Measurements from ENCODE around the gene POLA1. TPM values are rescaled to one million over a fixed set of nuclear protein-coding genes. Genes with fewer than 3 reads are reported as not detected.

POLA1 gene
- total and polyA plus RNA-seq, 2 donors from 2014 or later: 2.2 to 9.7 TPM

DNA sequence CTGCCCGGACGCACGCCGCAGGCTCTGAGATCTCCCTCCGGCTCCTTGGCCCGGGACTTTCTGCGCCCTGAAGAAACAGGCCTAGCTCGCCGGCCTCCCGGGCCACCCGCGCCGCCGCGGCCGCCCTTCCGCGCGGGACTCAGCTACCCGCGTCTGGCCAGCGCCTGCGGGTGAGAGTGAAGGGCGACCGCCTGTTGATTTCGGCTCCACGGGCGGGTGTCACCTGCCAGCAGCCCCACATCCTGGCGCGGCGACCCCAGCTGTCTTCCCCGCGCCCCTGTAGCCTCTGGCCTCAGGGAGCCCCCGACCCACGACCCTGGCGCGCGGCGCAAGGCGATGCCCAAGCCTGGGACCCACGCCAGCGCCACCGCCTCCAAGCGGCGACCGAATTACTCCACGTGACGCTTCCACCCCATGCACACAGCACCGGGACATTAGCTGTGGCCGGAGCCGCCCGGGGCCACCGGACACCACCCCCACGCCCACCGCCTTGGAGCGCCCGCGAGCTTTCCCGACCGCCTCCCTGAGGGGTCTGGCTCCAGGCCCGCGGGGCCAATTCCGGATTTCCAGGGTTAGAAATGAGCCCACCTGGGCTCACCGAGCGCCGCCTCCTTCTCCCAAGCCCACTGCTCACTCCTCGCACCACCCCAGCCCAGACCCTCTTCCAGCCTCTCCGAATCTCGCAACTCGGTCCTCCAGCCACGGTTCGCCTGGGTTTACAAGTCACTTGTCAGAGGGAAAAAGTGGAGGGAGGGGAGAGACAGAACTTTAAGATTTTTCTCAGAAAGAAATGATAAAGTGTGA is 311.9 kb downstream of the POLA1 start:
- no peaks in the 10 kb centered on the region for H3K4me1 ChIP-seq (ENCODE audit: control insufficient read depth in 2 of 3, insufficient read depth in 2 of 3, low read depth in 1 of 3, low read length in 3 of 3)
- TF ChIP-seq, protein P1, sequence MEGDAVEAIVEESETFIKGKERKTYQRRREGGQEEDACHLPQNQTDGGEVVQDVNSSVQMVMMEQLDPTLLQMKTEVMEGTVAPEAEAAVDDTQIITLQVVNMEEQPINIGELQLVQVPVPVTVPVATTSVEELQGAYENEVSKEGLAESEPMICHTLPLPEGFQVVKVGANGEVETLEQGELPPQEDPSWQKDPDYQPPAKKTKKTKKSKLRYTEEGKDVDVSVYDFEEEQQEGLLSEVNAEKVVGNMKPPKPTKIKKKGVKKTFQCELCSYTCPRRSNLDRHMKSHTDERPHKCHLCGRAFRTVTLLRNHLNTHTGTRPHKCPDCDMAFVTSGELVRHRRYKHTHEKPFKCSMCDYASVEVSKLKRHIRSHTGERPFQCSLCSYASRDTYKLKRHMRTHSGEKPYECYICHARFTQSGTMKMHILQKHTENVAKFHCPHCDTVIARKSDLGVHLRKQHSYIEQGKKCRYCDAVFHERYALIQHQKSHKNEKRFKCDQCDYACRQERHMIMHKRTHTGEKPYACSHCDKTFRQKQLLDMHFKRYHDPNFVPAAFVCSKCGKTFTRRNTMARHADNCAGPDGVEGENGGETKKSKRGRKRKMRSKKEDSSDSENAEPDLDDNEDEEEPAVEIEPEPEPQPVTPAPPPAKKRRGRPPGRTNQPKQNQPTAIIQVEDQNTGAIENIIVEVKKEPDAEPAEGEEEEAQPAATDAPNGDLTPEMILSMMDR (IDR thresholded peaks at IDR 0.05; ENCODE audit: borderline replicate concordance, extremely low read depth, insufficient read depth): no peak
- H3K36me3 ChIP-seq (ENCODE audit: control insufficient read depth in 2 of 3, insufficient read depth in 3 of 3, low read length in 3 of 3): no peaks in the 10 kb centered on the region
- no peak overlapping the region for H3K9ac ChIP-seq (ENCODE audit: low read length in 3 of 3)
- intact Hi-C loops (cut with DNase I): no loop called here
- no peak overlapping the region for H3K4me3 ChIP-seq (ENCODE audit: low read length in 3 of 3)
- FAIRE-seq: no peak
- H3K27ac ChIP-seq (ENCODE audit: low read depth in 2 of 2, low read length in 2 of 2): no peak overlapping the region
- no peak for DNase-seq
- H3K27me3 ChIP-seq (ENCODE audit: control insufficient read depth, insufficient read depth, low read length): peaks cover 58% of the 10 kb centered on the region
- H3K9me3 ChIP-seq (ENCODE audit: control insufficient read depth in 2 of 3, insufficient read depth in 1 of 3, low read length in 3 of 3): no peaks in the 10 kb centered on the region

DNA sequence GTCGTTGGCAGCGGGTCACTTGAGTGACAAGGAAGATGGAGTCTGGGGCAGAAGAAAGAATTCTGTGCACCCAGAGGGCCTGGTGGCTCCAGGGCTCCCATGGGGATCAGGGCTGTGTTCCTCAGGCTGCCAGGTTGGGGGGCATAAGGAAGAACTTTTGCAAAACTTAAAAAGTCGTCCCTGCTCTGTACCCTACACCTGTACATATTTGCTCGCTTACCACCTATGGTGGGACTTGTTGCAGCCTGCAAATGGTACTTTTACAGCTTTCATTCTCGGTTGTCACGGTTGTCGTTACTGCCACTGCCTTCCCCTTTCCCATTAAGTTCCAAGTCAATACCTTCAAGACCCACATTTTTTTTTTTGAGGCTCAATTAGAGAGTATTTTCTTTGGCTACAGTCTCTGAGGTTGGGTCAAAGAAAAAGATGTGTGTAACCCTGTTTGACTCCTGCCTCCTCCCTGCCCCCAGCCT is 312.9 kb downstream of the POLA1 start:
- H3K27me3 ChIP-seq (ENCODE audit: control insufficient read depth, insufficient read depth, low read length): peaks cover 62% of the 10 kb centered on the region
- H3K4me1 ChIP-seq (ENCODE audit: control insufficient read depth in 2 of 3, insufficient read depth in 2 of 3, low read depth in 1 of 3, low read length in 3 of 3): no peaks in the 10 kb centered on the region
- no peaks in the 10 kb centered on the region for H3K36me3 ChIP-seq (ENCODE audit: control insufficient read depth in 2 of 3, insufficient read depth in 3 of 3, low read length in 3 of 3)
- intact Hi-C loops (cut with DNase I): no loop called here
- no peak overlapping the region for H3K9ac ChIP-seq (ENCODE audit: low read length in 3 of 3)
- TF ChIP-seq, protein P1 (IDR thresholded peaks at IDR 0.05; ENCODE audit: borderline replicate concordance, extremely low read depth, insufficient read depth): no peak
- DNase-seq (no peak), FAIRE-seq (no peak)
- no peak overlapping the region for H3K4me3 ChIP-seq (ENCODE audit: low read length in 3 of 3)
- H3K27ac ChIP-seq (ENCODE audit: low read depth in 2 of 2, low read length in 2 of 2): no peak overlapping the region
- H3K9me3 ChIP-seq (ENCODE audit: control insufficient read depth in 2 of 3, insufficient read depth in 1 of 3, low read length in 3 of 3): no peaks in the 10 kb centered on the region

DNA sequence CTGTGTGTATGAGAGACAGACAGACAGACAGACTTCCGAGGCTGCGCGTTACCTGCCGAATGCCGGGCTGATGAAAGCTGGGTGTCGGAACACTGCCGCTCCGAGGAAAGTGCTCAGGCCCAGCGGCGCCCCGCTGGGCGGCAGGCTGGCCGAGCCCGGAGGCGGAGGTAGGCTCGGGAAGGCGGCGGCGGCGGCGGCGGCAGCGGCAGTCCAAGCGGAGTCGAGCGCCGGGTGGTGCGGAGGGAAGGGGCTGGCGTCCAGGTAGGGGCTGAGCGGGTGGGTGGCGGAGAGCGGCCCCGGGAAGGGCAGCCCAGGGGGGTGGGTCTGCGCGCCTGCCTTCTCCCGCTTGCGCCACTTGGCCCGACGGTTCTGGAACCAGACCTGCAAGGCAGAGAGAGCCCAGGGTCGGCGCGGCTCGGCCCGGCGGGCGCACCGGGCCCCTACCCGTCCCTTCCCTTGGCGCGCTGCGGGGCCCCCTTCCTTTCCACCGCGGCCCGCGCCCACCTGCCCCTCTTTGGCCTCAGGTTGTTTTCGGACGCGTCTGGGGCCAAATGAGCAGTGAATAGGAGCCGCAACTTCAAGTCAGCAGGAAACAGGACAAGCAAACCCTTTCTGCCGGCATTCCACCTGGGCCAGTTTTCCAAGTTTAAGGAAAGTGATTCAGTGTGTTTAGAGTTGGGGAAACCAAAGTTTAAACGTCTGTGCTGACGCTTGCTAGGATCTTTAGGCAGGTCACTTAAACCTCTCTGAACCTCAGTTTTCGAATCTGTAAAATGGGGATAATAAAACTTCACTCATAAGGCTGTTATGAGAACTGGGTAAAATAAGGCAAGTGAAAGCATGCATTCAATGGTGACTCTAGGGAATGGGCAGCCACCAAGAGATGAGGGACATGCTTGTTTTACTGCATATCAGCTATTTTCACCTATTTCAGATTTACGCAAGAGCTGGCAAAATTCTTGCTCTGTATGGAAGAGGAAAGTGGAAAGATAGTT is 313.6 kb downstream of the POLA1 start:
- no peak for FAIRE-seq
- intact Hi-C loops (cut with DNase I): no loop called here
- no peaks in the 10 kb centered on the region for H3K36me3 ChIP-seq (ENCODE audit: control insufficient read depth in 2 of 3, insufficient read depth in 3 of 3, low read length in 3 of 3)
- H3K27ac ChIP-seq (ENCODE audit: low read depth in 2 of 2, low read length in 2 of 2): no peak overlapping the region
- DNase-seq: no peak
- H3K27me3 ChIP-seq (ENCODE audit: control insufficient read depth, insufficient read depth, low read length): peaks cover 61% of the 10 kb centered on the region
- H3K9ac ChIP-seq (ENCODE audit: low read length in 3 of 3): no peak overlapping the region
- no peaks in the 10 kb centered on the region for H3K9me3 ChIP-seq (ENCODE audit: control insufficient read depth in 2 of 3, insufficient read depth in 1 of 3, low read length in 3 of 3)
- TF ChIP-seq, protein P1 (IDR thresholded peaks at IDR 0.05; ENCODE audit: borderline replicate concordance, extremely low read depth, insufficient read depth): no peak
- H3K4me3 ChIP-seq (ENCODE audit: low read length in 3 of 3): no peak overlapping the region
- H3K4me1 ChIP-seq (ENCODE audit: control insufficient read depth in 2 of 3, insufficient read depth in 2 of 3, low read depth in 1 of 3, low read length in 3 of 3): no peaks in the 10 kb centered on the region

All from kidney (tissue), 14 donors.